GM21786 (cell line): ENCODE measurements around the gene FAM184A.

ENCODE experiments used
- ATAC-seq: cut with Tn5 transposase; IDR thresholded peaks from one replicate; pipeline ENCODE4 v1.9.1; 2021; ENCODE audit not compliant: unreplicated experiment

FAM184A gene

DNA sequence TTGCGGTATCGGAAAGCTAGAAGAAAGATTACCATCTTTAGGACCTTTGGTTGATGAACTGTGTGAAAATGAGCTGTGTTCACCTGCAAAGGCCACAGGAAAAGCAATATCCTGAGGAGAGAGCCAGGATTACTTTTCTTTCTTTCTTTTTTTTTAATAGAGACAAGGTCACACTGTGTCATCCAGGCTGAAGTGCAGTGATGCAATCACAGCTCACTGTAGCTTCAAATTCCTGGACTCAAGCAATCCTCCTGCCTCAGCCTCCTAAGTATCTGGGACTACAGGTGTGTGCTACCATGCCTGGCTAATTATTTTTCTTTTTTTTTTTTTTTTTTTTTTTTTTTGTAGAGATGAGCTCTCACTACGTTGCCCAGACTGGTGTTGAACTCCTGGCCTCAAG lies 17.2 kb downstream of the FAM184A start:
- no peak for ATAC-seq

DNA sequence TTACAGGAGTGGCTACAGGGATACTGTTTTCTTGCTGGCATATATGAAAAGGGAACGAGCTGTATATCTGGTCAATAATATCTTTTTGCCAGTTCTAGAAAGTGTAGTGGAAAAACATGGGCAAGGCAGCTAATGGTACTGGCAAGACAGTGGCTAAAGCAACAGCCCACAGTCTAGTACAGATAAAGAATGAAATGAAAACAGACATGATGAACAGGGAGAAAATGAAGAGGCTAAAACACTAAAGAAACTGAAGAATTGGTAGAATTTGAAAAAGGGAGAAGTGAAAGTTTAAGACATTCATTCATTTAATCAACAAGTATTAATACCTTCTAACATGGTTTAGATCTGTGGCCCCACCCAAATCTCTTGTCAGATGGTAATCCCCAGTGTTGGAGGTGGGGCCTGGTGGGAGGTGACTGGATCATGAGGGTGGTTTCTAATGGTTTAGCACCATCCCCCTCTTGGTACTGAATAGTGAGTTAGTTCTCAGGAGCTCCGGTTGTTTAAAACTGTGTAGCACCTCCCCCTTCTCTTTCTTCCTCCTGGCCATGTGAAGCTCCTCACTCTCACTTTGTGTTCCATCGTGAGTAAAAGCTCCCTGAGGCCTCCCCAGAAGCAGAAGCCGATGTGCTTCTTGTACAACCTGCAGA lies 18.1 kb downstream of the FAM184A start:
- ATAC-seq = no peak

DNA sequence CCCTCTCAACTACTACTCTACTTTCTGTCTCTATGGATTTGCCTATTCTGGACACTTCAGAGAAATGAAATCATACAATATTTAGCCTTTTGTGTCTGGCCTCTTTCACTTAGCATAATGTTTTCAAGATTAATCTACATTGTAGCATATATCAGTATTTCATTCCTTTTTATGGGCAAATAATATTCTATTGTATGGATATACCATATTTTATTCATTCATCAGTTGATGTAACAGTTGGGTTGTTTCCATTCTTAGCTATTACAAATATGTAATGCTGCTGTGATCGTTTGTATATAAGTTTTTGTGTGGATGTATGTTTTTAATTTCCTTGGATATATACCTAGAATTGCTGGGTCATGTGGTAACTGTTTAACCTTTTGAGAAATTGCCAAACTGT lies 23.4 kb downstream of the FAM184A start:
- ATAC-seq = no peak

DNA sequence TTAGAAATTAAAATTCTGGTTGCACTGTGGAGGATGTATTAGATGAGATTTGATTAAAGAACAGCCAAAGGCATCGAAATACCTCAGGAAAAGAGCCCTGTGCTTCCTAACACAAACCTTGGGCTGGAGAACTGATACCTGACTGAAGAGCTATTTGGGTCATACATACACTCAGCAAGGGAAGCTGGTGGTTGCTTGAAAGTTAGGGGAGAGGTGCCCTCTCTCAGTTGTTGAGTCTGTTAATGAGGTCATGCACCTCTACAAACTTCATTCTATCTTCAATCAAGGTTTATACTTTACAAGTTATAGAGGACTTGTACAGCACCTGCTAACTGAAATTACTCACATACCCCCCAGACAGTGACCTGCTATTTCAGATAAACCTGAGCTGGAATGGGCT lies 25.5 kb downstream of the FAM184A start:
- ATAC-seq = no peak

DNA sequence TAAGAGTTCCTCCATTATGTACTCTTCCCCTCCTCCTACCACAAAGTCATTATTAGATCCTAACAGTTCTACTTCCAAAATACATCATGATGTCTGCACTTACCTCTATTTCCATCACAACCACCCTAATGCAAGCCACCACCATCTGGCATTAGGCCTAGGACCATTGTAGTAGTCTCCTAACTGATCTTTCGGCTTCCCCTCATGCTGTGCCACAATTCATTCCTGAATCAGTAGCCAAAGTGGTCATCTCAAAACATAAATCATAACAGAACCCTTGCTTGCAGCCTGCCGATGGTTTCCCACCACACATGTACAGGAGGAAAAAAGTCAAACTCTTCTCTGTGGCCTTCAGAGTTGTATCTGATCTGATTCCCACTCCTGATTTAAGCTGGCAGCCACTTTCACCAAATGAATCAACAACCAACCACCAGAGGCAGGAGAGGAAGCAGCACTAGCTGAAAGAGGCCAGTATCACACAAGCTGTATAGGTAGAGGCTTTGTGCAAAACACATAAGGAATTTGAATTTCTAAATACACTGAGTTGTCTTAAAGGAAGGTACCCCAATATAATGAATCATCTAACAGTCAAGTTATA lies 26.1 kb downstream of the FAM184A start:
- ATAC-seq = no peak

DNA sequence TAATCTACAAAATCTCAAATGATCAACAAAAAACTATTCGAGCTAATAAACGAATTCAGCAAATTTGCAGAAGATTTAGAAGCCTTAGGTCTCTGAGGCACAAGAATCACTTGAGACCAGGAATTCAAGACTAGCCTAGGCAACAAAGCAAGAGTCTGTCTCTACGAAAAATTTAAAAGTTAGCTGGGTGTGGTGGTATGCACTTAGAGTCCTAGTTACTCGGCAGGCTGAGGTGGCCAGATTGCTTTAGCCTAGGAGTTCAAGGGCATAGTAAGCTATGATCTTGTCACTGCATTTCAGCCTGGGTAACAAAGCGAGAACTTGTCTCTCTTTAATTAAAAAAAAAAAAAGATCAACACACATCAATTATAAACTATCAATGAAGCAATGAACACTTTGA lies 34.2 kb downstream of the FAM184A start:
- no peak for ATAC-seq

DNA sequence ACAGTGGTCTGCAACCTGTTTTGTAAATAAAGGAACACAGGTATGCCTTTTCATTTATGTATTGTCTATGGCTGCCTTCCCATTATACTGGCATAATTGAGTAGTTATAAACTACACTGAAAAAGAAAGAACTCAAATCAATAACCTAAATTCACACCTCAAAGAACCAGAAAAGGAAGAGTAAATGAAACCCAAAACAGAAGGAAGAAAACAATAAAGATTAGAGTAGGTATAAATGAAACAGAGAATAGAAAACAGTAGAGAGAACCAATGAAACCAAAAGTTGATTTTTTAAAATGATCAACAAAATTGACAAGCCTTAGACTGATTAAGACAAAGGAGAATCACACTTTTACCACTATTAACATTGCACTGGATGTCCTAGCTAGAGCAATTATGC lies 34.7 kb downstream of the FAM184A start:
- peak; percentile 74 for ATAC-seq

DNA sequence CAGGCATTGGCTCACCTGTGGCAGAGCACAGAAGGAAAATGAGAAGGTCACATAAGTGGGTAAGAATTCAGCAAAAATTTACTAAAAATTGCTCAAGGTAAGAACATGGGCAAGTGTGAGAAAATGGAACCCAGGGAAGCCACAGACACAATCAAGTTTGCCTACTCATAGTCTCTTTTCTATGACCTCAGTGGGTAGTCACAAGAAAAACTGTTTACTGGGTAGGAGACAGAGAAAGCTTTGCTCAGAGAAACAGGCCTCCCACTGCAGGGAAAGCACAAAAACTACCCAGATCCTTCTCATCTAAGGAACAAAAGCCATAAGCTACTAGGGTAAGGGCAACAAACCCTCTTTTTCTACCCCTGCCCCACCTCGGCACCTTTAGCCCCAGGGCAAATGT lies 35.2 kb downstream of the FAM184A start:
- no peak for ATAC-seq

DNA sequence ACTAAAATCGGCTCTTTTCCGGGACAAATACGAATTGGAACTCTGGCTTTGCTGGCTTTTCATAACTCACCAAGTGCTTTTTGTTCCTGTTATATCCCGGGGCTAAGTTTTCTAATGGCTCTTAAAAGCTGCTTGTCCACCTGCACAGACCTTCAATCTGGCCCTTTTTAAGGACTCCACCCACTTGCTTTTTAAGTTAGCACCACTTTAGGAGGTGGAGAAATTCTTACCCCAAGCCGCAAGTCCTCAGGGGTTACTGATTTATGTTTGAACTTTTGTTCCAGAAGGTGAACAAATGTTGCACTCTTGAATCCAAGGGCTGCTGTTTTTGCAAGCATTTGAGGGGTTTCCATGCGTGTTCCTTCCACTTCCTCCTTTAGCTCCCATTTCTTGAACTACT lies 37.8 kb downstream of the FAM184A start:
- ATAC-seq = no peak

DNA sequence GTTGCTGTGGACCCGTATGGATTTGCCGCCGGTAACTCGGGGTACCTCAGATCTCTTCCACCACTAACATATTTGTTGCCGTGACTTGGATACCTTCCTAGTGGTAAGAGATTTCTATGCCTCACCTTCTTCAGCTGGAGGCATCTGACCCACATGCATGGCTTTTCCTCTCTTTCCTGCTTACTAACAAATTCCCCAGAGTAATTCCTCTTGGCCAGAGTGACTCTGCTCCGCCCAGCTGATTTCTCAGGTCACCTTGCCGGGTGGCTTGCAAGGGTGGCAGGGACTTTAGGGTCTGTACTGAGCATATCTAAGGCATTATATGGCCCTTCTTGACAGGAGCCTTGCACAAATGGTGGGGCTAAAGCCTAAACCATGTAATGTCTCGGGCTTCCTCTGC lies 38.2 kb downstream of the FAM184A start:
- no peak for ATAC-seq

DNA sequence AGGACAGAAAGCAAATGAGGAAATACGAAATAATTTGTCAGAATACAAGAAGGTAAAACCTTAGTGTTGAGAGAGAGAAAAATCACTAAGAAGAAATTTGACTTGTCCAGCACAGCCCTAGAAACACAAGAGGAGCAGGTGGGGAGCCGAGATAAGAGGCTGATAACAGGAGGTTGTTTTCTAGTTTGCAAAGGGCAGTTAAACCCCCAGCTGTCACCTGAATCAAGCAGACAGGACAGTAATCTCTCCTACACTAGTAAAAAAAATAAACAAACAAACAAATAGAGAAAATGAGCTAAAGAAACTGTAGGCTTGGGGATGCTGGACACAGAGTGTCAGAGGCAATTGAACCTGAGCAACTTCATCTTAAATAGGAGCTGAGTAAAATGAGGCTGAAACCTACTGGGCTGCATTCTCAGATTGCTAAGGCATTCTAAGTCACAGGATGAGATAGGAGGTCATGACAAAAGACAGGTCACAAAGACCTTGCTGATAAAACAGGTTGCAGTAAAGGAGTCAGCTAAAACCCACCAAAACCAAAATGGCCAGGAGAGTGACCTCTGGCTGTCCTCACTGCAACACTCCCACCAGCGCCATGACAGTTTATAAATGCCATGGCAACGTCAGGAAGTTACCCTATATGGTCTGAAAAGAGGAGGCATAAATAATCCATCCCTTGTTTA lies 40.4 kb downstream of the FAM184A start:
- ATAC-seq = no peak

DNA sequence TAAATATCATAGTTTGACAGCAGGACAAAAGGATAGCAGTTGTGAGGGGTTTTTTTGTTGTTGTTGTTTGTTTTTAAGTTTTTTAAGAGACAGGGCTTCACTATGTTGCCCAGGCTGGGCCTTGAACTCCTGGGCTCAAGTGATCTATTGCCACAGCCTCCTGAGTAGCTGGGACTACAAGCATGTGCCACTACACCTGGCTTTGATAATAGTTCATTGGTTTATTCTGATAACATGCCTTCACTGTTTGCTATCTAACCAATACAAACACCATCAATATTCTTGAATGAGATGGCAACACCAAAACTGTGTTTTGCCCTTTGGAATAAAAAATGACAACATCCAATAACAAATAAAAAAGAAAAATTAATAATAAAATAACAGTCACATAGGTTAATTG lies 41.2 kb downstream of the FAM184A start:
- ATAC-seq = no peak

DNA sequence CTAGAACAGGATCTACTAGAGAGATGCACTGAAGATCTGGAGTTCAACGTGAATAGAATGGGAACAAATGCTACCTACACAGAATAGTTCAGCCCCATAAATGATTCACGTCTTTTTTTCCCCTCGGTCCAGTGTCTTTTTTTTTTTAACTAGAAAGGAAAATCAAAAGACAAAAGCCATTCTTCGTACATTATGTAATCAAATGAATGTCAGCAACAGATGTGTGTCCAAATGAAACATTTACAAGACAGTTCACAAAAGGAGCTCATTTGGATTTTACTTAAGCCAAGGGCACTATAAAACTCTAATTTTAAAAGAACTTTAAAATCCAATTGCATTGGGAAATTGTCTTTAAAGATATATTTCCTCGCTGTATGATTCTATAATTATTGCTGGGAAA lies 42.4 kb downstream of the FAM184A start:
- ATAC-seq = no peak

DNA sequence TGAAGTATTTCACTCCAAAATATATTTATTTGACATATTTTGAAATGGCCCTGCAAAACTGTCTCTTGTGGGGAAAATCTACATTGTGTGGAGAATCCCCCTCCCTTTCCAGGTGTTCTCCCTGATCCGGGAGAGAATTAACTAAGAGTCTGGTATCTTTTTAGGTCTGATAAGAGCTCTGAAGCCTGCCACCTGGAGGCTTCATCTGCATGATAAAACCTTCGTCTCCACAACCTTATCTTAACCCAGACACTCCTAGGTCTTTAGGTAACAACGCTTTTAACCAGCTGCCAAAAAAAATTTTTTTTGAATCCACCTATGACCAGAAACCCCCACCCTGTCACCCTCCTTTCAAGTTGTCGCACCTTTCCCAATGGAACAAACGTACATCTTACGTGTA lies 43.0 kb downstream of the FAM184A start:
- no peak for ATAC-seq

DNA sequence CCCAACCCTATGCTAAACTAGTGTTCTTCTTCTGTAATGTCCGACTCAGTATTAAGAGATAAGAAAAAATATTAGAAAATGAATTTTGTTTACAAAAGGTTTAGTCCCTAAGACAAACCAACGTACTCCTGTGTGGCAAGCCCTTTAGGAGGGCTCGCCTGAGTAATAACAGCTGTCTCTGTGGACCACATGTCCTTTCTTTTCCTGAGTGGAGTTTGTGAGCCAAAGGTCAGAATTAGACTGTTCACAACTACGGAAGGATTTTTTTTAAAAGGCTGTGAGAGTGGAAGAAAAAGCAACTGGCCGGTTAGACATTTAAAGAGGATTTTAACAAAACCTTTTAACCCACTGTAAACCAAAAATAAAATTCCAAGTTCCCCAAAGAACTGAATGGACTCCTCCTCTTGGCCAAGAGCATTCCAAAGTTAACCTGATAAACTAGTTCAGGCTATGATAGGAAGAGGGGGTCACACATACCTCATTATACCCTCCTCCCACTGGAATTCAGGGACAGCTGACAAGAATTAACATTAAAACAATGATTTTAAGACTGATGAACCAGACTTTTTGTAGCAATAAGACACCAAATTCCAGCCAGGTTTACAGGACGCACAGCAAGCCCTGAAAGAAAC lies 43.5 kb downstream of the FAM184A start:
- ATAC-seq = no peak

DNA sequence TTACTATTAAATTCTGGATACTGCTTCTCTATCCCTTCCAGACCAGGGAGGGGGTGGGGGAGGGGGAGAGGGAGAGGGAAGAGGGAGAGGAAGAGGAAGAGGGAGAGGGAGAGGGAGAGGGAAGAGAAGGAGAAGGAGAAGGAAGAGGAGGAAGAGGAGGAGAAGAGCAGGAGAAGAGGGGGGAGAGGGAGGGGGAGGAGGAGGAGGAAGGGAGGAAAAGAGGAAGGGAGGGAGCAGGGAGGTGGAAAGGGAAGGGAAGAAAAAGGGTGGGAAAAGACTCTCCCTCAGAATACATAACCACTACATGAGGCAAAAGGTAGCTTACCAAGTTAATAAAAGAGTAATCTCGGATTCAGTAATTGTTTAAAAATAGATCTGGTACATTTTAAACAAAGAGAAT lies 46.0 kb downstream of the FAM184A start:
- no peak for ATAC-seq

DNA sequence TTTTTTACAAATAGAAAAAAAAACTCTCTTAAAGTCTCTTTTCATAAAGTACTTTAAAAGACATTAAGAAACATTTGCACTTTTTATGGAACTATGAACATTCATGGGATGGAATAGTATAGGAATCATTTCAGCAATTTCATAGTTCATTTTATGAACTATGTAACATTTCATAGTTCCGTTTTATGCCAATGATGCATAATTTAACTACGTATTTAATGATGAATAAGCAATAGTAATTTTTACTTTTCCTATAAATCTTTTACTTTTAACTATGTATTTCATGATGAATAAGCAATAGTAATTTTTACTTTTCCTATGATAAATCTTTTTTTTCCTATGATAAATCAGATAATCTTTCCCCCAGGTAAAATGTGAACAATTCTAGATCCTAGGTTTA lies 47.7 kb downstream of the FAM184A start:
- ATAC-seq = no peak

DNA sequence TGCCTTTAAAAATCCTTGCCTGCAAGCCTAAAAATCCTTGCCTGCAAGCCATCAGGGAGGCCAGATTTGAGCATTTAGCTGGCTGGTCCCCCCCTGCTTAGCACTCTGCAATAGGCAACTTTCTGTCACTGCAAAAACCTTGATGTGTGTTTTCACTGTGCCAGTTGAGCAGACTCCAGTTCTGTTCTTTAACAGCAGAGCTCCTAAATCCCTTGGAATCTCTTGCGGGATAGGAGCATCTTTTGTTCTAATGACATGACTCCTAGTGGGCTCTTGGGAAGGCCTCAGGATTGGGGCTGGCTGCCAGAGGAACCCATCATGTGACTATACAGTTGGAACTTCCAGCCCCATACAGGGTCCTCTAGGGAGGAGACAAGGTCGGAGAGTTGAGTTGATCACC lies 50.4 kb downstream of the FAM184A start:
- ATAC-seq = no peak

DNA sequence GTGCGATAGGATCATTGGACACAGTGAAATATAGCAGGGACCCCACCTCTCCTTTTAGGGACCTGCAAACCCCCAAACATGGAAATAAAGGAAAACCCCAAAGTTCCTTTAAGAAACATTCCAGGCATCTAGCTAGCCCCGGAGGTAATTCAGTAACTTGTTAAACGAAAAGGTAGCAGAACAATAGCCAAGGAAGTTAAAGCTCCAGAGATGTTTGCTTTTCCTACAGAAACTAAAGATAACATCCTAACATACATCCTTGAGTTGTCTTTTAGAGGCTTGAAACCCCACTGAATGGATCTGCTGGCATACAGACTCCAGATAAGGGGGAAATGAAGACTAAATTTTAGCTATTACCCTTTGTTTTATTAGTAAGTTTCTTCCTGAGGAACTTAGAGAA lies 51.0 kb downstream of the FAM184A start:
- ATAC-seq = no peak

DNA sequence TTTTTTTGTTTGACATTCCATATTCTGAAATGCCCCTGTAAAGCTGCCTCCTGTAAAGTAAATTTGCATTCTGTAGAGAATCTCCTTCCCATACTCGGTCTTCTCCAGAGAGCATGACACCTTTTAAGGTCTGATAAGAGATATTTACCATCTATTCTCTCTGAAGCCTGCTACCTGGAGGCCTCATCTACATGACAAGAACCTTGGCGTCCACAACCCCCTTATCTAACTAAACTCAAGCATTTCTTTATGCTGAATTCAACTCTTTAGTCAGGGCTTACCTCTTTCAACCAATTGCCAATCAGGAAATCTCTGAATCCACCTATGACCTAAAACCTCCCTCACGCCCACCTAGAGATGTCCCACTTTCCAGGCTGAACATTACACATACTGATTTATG lies 51.6 kb downstream of the FAM184A start:
- no peak for ATAC-seq

DNA sequence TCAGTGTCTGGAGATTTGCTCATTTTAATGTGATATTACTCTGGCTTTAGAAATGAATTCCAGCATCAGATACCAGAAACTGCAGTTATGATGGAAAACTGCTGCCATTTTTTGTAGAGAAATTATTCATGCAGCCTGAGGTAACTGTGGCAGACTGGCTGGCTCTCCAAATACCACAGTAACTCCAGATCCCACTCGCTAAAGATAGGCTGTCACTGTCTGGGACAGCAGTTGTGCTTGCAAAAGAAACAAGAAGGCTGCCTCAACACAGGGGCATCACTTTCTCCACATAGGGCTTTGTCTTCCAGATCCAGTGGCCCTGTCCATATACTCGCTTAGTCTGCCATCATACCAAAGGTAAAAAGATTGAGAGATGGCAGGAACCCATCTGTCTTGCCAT lies 52.7 kb downstream of the FAM184A start:
- no peak for ATAC-seq

DNA sequence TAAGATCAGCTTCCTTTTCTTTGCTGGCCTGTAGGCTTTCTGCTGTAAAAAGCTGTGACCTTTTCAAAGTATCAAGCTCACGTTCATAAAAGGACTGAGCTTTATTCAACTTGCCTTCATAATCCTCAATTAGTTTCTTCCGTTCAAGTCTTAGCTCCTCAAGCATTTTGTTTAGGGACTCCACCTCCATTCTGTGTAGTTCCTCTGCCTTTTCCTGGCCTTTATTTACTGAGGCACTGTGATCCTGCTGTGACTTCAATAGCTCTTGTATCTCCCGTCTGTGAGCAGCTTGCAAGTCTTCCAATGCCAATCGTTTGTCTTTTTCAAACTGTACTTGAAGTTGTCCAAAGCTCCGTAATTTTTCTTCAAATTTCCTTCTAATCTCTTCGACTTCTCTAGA lies 54.4 kb downstream of the FAM184A start:
- ATAC-seq = no peak
